HG02759 (cell line): ENCODE results near the gene SFXN4.
A peak's percentile ranks its signal among the peaks of the same experiment; 100 is the strongest.
"Not testable (repeated sequence)": the region's sequence is repeated elsewhere in the genome, so short reads cannot be mapped to it uniquely, and the experiment has no call there.

Experiments
- ATAC-seq: cut with Tn5 transposase; IDR thresholded peaks from one replicate; pipeline ENCODE4 v1.9.1; 2021; ENCODE audit warnings: mild to moderate bottlenecking, moderate library complexity; ENCODE audit not compliant: unreplicated experiment

The SFXN4 gene

DNA sequence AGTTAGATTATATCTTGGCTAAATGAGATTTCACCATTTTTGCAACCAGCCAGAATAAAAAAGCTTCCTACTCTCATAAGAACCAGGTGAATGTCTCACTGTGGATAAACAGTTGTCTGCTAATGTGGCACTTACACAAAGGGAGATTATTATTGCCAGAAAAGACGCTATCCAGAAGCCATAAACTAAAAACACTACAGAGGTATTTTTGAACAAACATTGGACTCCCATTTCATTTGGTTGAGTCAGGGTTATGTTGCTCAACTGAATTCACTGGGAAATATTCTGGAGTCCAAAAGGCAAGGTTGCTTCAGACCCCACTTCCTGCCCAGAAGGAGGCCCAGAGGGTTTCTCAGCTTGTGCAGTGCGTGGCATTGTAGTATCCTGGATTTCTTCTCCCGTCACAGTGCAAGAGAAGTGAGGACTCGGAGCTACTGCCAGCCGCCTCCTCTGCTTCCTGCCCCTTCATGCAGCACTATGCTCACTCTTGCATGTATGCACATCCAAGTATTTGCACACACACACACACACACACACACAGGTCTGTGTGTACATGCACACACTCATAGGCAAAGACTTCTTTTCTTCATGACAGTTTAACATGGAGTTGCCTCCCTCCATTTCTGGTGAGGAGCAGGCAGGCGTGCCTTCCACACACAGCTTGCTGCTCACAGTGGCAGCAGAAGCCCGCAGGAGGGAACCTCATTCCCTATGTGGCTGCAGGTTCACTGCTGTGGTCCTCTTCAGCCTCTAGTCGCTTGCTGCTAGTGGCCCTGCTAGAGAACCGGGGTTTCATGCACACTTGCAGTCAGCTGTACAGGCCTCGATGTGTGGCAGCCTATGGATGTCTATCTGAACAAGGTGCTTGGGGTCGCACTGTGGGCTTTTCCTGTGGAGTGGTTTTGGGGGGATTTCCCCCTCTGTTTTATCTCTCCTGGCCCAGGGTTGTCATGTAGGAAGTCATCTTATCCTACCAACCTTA lies 51.5 kb downstream of the SFXN4 start:
- no peak for ATAC-seq

DNA sequence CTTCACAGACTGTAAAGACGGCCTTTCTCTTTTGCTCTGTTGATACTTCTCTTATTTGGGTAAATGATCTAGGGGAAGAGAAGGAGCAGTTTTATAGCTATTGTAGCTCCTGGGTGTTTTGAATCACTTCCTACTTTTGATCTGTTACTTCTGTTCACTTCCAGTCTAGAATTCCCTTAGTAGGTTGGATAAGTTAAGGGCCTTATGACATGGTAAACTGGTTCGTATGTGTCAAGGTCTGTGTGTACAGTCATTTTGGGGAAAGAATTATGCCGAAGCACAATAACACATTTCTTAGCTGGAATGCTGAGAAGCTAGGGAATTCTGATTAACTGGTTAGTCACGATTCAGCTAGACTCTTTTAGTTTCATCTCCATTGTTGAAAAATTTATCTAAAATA lies 53.5 kb downstream of the SFXN4 start:
- no peak for ATAC-seq

DNA sequence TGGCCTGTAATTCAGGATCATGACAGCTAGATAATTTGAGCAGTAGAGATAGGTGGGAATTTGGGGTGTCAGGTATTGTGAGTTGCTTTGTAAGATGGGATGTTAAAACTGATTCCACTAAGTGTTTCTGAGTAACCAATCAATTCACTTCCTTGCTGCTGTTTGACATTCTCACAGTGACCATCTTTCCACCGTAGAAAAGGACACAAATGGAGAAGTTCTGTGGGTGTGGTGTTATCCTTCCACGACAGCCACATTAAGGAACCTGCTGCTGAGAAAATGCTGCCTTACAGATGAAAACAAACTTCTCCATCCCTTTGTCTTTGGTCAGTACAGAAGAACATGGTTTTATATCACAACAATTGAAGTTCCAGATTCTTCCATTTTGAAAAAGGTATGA lies 57.7 kb downstream of the SFXN4 start:
- not testable (repeated sequence) for ATAC-seq

DNA sequence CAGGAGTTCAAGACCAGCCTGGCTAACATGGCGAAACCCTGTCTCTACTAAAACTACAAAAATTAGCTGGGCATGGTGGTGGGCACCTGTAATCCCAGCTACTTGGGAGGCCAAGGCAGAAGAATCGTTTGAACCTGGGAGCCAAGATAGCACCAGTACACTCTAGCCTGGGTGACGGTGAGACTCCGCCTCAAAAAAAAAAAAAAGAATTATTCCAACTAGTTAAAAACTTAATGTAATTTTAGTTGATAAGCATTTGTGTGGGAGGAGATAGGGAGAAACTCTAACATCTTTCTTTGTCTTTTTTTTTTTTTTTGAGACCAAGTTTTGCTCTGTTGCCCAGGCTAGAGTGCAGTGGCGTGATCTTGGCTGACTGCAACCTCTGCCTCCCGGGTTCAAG lies 58.4 kb downstream of the SFXN4 start:
- not testable (repeated sequence) for ATAC-seq

DNA sequence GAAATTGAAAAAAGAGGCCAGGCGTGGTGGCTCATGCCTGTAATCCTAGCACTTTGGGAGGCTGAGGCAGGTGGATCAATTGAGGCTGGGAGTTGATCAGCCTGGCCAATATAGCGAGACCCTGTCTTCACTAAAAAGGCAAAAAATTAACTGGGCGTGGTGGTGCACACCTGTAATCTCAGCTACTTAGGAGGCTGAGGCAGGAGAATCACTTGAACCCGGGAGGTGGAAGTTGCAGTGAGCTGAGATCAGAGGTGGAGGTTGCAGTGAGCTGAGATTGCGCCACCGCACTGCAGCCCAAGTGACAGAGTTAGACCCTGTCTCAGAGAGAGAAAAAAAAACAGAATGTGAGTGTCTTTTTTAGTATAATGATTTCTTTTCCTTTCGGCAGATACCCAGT lies 59.6 kb downstream of the SFXN4 start:
- ATAC-seq = not testable (repeated sequence)

DNA sequence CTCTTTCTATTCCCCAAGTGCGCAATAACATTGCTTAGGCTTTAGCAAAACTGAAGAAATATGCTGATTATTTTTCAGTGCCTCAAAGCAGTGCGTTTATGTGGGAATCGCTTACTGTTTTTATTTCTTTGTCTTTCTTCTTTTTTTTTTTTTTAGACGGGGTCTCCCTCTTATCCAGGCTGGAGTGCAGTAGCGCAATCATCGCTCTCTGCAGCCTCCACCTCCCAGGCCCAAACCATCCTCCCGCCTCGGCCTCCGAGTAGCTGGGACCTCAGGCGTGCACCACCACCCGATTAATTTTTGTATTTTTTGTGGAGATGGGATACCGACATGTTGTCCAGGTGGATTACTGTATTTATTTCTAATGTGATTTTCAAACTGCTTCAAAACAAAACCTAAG lies 60.4 kb downstream of the SFXN4 start:
- ATAC-seq = no peak

DNA sequence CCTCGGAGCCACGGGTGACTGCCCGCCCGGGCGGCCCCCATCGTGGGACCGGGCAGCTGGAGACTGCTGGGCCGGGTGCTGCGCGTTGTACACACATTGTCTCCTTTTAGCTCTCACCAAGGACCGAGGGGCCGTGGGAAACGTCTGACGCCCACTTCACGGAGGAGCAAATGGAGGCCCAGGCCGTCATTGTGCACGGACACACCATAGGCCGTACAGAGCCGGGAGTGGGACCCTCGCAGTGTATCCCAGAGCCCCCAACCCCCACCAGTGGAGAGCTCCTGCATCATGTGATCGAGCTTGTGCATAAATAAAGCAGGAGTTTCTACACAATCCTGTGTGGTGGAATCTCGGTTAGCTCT lies 60.9 kb downstream of the SFXN4 start:
- ATAC-seq = no peak

DNA sequence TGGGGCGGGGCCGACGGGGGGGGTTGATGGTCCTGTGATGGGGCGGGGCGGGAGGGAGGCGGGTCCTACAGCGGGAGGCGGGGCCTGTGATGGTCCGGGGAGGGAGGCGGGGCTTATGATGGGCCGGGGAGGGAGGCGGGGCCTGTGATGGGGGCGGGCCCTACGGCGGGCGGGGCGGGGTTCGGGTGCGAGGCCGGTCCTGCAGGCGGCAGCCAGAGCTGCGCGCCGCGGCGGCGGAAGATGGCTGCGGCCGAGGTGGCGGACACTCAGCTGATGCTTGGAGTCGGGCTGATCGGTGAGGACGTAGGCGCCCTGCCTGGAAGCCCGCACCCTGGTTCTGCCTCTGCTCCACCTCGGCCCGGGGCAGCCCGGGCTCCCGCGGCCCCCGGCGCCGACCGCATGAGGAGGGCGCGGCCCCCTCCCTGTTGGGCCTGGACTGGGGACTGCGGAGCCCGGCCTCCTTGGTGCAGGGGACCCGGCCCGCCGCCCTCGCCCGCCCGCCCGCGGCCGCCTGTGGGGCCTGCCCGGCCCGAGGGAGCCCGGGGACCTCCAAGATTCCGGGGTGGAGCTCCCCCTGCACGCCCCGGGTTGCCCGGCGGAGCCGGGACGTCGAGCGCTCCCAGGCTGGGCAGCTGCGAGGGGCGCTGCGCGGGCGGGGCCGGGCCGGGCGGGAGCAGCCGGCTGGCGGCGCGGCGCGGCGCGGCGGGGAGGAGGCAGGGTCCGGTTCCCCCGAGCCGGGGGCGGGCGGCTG lies 61.4 kb downstream of the SFXN4 start, which contains the start of gene DENND10:
TSS of gene DENND10 (plus strand) at position 211 of the 751 bp plus-strand sequence. CDS start at position 241, 30 bp downstream.
- peak; percentile 84 for ATAC-seq

DNA sequence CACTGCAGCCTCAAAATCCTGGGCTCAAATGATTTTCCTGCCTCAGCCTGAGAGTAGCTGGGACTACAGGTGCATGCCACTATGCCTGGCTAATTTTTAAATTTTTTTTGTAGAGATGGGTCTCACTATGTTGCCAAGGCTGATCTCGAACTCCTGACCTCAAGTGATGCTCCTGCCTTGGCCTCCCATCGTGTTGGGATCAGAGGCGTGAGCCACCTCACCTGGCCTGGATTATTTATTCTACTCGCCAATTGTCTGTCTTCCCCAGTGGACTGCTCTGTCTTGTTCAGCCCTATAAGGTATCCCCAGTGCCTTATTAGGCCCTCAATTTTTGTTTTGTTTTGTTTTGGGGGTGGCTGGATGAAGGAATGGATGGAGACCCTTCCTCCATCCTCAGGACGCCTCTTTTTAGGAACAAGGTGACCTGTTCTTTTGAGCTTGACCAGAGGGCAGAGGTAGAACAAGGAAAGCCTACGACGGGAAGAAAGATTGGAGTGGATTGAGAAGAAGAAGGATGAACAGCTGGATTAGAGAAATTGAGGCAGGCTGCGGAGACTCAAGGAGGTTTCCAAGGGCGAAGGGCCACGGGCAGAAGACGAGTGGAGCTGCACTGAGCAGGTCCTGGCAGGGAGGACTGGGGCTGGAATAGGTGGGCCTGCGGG lies 62.1 kb downstream of the SFXN4 start:
- no peak for ATAC-seq

DNA sequence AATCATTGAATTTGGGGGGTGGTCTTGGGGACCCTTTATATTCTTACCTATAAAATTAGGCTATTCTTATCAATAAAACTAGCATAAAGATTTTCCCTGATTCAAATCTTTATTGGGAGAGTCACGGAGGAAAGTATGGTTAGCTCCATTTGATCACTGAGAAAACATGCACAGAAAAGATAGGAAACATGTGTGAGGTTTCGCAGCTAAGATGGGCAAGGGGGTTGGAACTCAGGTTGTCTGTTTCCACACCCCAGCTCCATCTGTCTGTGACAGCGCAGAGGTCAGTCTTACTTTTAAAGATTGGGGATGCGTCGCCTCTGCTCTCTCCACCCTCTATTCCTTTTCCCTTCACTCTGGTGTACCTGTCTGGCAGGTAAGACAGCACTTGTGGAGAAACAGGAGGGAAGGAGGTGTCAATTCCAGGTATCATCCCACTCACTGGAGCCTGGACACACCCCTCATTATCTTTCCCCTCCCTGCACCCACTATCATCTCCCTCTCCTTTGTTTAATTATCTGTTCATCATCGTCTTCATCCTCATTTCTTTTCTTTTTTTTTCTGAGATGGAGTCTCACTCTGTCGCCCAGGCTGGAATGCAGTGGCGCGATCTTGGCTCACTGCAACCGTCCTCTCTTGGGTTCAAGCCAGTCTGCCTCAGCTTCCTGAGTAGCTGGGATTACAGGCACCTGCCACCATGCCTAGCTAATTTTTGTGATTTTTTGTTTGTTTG lies 64.0 kb downstream of the SFXN4 start:
- no peak for ATAC-seq

DNA sequence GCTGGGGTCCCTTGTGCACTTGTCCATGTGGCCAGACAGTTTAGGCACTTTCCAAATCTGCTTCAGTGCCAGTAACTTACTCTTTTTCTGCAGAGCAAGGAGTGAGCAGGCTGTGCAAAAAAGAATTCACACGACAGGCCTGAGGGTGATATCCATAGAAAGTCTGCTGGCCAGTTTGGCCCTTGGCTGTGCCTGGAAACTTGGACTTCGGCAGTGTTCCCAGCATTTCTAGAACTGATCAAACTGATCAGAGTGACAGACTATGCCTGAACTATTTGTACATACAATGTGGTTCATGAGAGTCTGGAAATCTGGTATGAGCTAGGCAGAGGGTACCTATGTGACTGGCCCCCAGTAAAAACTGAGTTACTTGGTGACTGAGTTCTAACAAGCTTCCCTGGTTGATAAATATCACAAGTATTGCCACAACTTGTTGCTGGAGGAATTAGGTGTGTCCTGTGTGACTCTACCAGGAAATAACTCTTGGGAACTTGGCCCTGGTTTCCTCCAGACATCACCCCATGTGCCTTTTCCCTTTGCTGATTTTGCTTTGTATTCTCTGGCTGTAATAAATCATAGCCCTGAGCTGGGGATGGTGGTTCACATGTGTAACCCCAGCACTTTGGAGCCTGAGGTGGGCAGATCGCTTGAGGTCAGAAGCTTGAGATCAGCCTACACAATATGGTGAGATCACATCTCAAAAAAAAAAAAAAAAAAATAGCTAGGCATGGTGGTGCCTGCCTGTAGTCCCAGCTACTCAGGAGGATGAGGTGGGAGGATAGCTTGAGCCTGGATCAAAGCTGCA lies 64.9 kb downstream of the SFXN4 start:
- no peak for ATAC-seq

DNA sequence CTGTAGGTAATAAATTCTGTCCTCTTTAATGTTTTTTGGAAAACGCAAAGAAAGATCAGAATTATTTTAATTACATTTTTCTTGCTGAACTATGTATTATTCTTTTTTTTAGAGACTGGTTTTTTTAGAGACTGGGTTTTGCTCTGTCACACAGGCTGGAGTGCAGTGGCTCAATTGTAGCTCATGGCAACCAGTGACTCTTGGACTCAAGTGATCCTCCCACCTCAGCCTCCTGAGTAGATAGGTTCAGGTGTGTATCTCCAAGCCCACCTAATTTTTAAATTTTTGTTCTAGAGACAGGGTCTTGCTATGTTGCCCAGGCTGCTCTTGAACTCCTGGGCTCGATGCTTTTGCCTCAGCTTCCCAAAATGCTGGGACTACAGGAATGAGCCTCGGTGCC lies 66.9 kb downstream of the SFXN4 start:
- ATAC-seq = no peak

DNA sequence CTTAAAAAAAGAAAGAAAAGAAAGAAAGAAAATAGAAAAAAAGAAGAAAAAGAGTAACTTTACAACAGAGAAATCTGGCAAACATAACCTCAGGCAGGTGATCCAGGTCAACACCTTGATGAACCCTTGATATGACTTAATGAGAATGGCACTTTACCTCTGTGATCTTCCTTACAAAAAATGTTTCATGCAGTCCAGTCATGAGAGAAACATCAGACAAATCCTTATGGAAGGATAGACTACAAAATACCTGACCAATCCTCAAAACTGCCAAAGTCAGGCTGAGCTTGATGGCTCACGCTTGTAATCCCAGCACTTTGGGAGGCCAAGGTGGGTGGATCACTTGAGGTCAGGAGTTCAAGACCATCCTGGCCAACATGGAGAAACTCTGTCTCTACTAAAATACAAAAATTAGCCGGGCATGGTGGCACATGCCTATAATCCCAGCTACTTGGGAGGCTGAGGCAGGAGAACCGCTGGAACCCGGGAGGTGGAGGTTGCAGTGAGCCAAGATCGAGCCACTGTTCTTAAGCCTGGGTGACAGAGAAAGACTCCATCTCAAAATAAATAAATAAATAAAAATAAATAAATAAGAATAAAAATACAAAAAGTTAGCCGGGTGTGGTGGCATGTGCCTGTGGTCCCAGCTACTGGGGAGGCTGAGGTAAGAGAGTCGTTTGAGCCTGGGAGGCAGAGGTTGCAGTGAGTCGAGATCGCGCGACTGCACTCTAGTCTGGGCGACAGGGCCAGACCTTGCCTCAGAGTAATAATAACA lies 68.7 kb downstream of the SFXN4 start:
- ATAC-seq = not testable (repeated sequence)

DNA sequence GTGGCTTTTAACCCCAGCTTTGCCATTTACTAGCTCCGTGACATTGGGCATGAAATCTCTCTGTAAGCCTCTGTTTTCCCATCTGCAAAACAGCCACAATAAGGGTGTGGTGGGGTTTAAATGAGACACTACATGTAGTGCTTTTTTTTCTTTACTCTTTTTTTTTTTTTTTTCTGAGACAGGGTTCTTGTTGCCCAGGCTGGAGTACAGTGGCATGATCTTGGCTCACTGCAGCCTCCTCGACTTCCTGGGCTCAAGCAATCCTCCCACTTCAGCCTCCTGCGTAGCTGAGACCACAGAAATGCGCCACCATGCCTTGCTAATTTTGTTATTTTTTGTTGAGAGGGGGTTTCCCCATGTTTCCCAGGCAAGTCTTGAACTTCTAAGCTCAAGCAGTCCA lies 69.9 kb downstream of the SFXN4 start:
- ATAC-seq = no peak

DNA sequence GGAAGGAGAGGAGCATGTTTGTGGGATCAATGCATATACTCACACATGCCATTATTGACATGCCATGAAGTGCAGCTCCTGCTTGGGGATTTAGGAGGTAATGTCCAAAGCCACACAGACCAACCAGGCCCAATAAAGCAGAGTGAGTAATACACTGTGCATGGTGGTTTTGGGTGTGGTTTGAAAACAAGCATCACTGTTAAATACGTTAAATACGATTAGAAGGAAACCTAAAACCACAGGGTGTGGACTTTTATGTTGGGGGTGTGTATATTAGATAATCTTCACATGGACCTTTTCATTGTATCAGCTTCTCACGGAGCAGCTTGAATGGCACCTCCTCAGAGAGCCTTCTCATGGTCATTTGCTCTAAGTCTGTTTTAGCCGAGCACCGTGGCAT lies 74.5 kb downstream of the SFXN4 start:
- ATAC-seq = no peak
